ENCODE measurements around the gene SHQ1. TPM values are rescaled to one million over a fixed set of nuclear protein-coding genes. Genes with fewer than 3 reads are reported as not detected.
"Not testable (repeated sequence)": the region's sequence is repeated elsewhere in the genome, so short reads cannot be mapped to it uniquely, and the experiment has no call there.

Gene SHQ1
- total RNA-seq, 1 experiment from 2014 or later: 10.6 TPM

DNA sequence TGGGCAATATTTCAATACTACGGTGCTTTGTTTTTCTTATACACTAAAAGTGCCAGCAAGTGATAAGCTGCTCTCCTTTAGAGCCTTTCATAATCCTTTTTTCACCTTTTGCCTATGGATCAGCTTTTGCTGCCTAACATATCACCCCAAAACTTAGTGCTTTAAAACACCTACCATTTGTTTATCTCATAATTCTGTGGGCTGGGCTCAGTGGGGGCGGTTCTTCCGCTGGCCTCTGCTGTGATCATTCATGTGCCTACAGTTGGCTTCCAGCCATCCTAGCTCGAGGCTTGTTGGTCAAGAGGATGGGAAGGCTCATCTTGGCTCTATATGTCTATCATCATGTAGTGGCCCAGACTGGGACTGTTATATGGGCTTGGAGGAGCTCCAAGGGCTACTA, 113.2 kb downstream of the SHQ1 start:
- not testable (repeated sequence) for DNase-seq (ENCODE audit: low read depth)

DNA sequence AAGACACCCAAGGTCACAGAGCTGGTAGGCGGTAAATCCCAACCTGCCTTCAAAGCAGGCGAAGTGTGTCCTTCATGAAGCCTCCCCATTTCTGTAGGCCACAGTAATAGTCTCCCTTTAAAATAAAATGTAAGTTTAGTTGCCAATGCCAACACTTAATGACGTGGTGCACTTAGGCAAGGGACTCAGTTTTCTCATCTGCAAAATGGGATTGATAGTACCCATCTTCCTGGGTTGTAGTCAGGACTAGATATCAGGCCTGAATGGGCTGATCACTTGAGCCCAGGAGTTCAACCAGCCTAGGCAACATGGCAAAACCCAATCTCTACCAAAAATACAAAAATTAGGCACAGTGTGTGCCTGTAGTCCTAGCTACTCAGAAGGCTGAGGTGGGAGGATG, 114.6 kb downstream of the SHQ1 start:
- in situ Hi-C loops (cut with HindIII; ENCODE audit: low pct_unique_long_range_greater_than_20kb, low sequenced_read_pairs): no loop called here
- DNase-seq (ENCODE audit: low read depth): no peak

More for the DNA sequence above, 113.2 kb downstream of the SHQ1 start:
- in situ Hi-C loops (cut with HindIII; ENCODE audit: low pct_unique_long_range_greater_than_20kb, low sequenced_read_pairs): not testable (repeated sequence)

DNA sequence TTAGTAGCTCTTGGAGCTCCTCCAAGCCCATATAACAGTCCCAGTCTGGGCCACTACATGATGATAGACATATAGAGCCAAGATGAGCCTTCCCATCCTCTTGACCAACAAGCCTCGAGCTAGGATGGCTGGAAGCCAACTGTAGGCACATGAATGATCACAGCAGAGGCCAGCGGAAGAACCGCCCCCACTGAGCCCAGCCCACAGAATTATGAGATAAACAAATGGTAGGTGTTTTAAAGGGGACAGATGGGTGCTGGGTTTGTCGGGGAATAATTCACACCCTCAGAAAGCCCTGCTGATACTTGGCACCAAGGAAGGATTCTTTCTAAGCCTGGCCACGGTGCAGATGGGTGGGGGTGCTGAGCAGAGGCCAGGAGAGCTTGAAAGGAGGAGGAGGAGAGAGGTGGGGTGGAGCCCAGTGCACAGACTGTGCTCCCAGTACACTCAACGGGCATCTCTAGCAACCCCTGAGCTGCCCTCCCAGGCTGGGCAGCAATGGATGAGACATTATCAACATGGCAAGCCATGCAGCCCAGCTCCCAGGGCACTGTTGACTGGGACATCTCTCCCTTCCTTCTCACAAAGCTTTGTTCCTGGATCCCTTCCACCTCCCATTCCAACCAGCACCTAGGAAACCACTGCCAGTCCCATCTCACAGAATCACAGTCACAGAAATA, 115.4 kb downstream of the SHQ1 start:
- DNase-seq (ENCODE audit: low read depth); in situ Hi-C loops (cut with HindIII; ENCODE audit: low pct_unique_long_range_greater_than_20kb, low sequenced_read_pairs): not testable (repeated sequence)

DNA sequence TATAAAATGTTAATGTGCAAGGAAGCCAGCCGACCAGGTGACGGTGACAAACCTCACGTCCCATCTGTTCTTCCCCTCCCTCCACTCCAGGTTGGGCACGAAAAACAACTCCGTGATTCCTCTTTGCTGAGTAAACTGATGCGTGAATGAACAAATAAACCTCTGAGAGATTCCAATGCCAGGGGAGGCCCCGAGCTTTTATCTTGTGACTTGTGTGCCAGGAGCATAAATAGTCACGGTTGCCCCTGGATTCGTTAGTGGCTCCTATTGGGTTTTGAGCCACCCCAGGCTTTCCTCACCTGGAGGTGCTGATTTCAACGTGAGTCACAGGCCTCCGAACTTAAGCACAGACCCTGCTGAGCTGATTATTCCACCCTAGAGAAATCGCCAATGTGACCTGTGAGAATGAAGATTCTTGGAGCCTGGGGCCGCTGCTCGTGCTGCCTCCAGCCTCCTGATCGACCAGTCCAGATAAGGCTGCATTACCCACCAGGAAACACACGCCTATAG, 119.2 kb downstream of the SHQ1 start:
- in situ Hi-C loops (cut with HindIII; ENCODE audit: low pct_unique_long_range_greater_than_20kb, low sequenced_read_pairs): no loop called here
- DNase-seq (ENCODE audit: low read depth): peak; percentile 91

DNA sequence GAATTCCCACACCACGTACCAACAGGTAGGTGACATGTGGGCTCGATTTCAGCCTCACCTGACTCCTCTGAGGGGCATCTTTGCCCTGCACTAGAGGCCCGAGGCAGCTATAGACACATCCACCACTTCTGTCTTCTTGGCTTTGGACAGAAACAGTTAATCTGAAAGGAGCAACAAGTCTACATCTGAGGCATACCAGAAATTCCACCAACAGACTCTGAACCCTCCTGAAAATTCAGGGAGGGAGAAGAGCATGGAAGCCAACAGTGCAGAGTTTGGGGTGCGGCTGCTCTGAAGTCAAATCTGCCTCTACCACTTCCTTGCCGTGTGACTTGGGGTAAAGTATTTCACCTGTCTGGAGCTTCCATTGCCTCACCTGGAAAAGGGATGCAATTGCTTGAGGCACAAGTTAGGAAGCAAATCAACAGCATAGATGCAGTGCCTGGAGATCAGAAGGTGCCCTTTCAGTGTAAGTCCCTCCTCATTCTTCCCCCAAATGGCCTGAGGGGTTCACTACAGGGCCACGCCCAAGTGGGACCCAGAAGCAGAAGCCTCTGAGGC, 119.8 kb downstream of the SHQ1 start:
- DNase-seq (ENCODE audit: low read depth): no peak
- in situ Hi-C loops (cut with HindIII; ENCODE audit: low pct_unique_long_range_greater_than_20kb, low sequenced_read_pairs): no loop called here

DNA sequence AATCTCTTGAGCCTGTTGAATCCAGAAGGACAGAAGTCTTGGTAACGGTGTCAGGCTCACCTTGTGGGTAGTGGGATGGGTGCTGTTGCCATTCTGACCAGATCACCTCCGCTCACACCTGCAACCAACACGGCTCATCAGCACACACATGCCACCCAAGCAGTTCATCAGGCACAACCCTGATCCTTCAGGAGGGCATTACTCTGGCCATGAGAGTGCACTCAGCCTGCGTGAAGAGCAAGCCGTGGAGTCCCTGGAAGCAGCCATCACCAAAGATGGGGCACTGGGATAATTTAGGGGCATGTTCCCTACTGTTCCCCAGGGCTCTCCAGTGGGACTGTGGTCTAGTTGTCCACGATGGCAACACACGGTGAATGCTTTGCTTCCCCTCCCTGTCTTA, 120.5 kb downstream of the SHQ1 start:
- no peak for DNase-seq (ENCODE audit: low read depth)
- in situ Hi-C loops (cut with HindIII; ENCODE audit: low pct_unique_long_range_greater_than_20kb, low sequenced_read_pairs): no loop called here

DNA sequence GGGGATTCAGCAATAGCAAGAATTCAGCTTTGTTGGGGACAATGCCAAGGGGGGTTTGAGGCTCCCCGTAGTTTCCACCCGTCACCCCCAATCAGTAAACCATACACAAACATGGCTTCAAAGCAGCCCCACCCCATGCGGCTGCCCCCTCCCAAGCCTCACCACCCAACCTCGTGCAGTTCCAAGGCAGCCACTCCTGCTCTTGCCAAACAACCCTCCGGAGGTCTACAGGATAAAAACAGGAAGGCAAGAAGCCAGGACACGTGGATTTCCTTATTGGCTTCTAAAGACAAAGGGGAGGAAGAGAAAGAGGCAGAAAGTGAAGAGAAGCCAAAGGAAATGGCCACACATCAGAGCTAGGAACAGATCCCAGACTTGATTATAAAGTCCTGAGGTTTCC, 121.1 kb downstream of the SHQ1 start:
- in situ Hi-C loops (cut with HindIII; ENCODE audit: low pct_unique_long_range_greater_than_20kb, low sequenced_read_pairs): no loop called here
- no peak for DNase-seq (ENCODE audit: low read depth)

DNA sequence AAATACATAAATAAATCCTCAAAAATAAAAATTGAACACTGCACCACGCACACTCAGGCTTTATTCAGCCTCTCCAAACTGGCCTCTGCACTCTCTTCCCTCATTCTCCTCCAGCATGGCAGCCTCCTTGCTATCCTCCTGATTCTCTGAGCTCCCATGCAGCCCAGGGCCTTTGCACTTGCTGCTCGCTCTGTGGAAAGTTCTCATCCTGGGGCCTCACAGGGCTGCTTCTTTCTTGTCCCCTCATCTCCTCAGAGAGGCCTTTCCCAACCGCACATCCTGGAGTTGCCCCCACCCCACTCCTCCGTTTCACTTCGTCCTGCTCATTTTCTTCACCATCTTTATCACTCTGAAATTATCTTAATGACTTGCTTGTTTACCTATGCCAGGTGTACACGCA, 123.0 kb downstream of the SHQ1 start:
- DNase-seq (ENCODE audit: low read depth): no peak
- in situ Hi-C loops (cut with HindIII; ENCODE audit: low pct_unique_long_range_greater_than_20kb, low sequenced_read_pairs): no loop called here

DNA sequence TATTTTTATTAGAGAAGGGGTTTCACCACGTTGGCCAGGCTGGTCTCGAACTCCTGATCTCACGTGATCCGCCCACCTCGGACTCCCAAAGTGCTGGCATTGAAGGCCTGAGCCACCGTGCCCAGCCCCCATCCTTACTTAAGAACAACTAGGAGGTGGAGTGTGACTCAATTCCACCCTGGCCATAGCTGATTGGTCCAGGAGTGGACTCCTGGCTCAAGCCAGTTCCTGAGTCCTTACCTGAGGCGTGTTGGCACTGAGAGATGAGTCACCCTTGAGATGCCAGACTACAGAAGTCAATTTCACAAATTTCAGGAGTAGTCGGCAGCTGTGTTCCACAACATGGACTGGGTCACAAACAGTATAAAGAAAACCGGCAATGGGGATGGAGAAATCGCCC, 124.2 kb downstream of the SHQ1 start:
- peak; percentile 61 for DNase-seq (ENCODE audit: low read depth)
- in situ Hi-C loops (cut with HindIII; ENCODE audit: low pct_unique_long_range_greater_than_20kb, low sequenced_read_pairs): no loop called here

DNA sequence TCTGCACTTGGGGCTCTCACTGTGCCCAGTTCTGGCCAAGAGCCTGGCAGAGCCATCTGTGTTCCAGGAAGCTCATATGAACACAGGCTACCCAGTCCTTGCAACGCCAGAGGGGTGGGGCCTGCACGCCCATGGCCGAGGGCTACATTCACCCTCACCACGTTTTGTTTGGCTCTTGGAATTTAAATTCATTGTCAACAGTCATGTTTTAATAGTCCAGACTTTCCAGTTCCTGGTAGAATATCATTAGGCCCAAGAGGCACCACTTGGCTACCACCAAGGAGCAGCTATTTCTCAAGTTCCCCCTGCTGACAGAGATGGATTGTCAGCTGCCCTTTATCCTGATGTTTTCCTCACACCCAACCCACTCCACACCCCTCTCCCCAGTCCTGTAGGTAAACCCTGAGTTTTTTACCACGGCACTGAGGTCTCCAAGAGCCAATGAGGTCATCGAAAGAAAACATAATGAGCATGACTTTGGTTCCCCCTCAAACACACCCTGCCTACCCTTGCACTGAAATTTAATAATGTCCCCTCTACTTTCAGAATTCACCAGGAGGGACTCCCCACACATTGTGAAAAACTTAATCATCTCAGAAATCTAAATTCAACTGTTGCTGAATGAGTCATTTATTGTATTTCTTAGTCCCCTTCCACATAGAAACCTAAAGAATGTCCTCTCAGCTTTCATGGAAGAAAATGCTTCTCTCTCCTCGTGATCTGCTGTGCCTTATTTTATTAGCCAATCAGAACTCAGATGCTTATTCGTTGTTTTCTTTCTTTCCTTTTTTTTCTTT, 125.1 kb downstream of the SHQ1 start:
- in situ Hi-C loops (cut with HindIII; ENCODE audit: low pct_unique_long_range_greater_than_20kb, low sequenced_read_pairs): no loop called here
- DNase-seq (ENCODE audit: low read depth): peak; percentile 90

DNA sequence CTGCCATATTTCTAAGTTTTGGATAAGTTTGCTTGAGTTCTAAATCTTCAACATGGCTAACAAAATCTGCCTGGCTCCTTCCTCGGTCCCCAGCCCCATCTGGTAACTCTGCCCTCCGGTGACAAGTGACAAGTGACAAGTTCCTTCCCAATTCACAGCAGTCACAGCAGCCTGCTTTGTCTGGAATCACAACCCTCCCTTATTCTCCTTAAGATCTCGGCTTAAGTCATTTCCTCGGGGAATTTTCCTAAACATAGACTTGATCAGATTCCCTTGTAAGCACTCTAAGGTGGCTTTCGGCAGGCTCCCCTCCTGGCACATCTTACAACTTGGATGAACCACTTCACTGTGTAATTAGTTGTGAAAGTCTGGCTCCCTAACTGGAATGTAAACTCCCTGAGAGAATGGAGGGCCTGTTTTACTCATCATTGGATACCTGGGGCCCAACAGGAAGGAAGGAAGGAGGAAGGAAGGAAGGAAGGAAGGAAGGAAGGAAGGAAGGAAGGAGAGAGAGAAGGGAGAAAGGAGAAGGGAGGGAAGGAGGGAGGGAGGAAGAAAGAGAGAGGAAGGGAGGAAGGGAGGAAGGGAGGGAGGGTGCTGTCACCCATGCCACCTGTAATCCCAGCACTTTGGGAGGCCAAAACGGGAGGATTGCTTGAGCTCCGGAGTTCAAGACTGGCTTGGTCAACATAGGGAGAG, 126.4 kb downstream of the SHQ1 start:
- no peak for DNase-seq (ENCODE audit: low read depth)
- in situ Hi-C loops (cut with HindIII; ENCODE audit: low pct_unique_long_range_greater_than_20kb, low sequenced_read_pairs): no loop called here

DNA sequence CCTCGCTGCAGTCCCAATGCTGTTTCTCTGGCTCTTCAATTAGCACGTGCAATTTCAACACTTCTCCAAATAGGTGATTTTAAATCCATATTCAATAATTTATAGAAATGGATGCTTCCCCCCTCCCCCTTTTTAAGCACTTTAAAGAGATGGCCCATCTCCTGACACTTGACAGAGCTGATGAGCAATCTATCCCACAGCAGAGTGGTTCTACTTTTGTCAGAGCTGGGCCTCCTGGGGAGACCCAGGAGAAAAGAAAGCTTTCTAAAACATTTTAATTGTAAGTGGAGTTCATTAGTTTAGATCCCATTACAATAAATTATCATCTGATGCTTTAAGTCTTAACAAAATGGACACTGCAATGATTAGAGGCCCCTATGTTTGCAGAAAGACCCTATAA, 127.7 kb downstream of the SHQ1 start:
- no peak for DNase-seq (ENCODE audit: low read depth)
- in situ Hi-C loops (cut with HindIII; ENCODE audit: low pct_unique_long_range_greater_than_20kb, low sequenced_read_pairs): no loop called here

DNA sequence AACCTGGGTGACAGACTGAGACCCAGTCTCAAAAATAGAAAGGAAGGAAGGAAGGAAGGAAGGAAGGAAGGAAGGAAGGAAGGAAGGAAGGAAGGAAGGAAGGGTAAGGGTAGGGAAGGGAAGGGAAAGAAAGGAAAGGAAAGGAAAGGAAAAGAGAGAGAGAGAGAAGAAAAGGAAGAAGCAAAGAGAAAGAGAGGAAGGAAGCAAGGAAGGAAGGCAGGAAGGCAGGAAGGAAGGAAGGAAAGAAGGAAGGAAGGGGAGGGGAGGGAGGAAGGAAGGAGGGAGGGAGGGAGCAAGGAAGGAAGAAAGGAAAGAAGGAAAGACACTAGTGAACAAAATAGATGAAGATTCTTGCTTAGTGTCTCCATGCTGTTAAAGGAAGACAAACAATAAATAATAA, 129.1 kb downstream of the SHQ1 start:
- DNase-seq (ENCODE audit: low read depth): no peak
- in situ Hi-C loops (cut with HindIII; ENCODE audit: low pct_unique_long_range_greater_than_20kb, low sequenced_read_pairs): no loop called here

DNA sequence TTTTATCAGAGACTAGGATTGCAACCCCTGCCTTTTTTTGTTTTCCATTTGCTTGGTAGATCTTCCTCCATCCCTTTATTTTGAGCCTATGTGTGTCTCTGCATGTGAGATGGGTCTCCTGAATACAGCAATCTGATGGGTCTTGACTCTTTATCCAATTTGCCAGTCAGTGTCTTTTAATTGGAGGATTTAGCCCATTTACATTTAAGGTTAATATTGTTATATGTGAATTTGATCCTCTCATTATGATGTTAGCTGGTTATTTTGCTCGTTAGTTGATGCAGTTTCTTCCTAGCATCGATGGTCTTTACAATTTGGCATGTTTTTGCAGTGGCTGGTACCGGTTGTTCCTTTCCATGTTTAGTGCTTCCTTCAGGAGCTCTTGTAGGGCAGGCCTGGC, 134.1 kb downstream of the SHQ1 start:
- in situ Hi-C loops (cut with HindIII; ENCODE audit: low pct_unique_long_range_greater_than_20kb, low sequenced_read_pairs): not testable (repeated sequence)

DNA sequence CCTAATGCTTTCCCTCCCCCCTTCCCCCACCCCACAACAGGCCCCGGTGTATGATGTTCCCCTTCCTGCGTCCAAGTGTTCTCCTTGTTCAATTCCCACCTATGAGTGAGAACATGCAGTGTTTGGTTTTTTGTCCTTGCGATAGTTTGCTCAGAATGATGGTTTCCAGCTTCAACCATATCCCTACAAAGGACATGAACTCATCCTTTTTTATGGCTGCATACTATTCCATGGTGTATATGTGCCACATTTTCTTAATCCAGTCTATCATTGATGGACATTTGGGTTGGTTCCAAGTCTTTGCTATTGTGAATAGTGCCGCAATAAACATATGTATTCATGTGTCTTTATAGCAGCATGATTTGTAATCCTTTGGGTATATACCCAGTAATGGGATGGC, 137.8 kb downstream of the SHQ1 start:
- DNase-seq (ENCODE audit: low read depth); in situ Hi-C loops (cut with HindIII; ENCODE audit: low pct_unique_long_range_greater_than_20kb, low sequenced_read_pairs): not testable (repeated sequence)

More for the DNA sequence above, 134.1 kb downstream of the SHQ1 start:
- not testable (repeated sequence) for DNase-seq (ENCODE audit: low read depth)

DNA sequence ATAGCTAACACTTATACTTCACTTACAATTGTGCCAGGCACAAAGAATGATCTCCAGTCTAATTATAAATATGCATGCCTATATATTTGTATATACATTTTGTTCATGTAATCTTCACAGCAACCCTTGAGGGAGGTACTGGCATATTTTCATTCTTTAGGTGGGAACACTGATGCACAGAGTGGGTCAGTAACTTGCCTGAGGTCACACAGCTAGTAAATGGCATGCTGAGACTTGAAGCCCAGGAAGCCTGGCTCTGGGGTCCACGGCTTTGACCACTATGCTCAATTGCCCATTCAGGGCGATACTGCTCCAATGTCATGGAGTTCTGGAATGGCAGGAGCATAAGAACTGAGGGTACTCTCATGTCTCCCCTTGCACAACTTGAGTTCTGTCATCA, 139.8 kb downstream of the SHQ1 start:
- no peak for DNase-seq (ENCODE audit: low read depth)
- in situ Hi-C loops (cut with HindIII; ENCODE audit: low pct_unique_long_range_greater_than_20kb, low sequenced_read_pairs): no loop called here

DNA sequence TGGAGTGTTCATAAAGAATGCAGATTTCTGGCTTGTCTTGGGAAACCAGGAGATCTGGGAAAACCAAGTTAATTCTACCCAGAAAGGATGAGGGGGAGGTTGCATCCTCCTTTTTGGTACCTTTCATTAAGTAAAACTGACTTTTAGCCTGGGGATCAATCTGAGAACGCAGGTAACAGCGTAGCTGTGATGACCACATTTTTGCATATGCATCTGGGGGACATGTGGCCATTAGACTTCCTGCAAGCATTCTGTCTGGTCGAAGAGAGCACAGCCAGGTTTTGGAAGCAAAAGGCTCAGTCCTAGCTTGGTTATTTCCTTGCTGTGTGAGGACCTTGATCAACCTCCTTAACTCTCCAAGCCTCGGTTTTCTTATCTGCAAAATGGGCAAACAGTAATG, 145.2 kb downstream of the SHQ1 start:
- in situ Hi-C loops (cut with HindIII; ENCODE audit: low pct_unique_long_range_greater_than_20kb, low sequenced_read_pairs): no loop called here
- DNase-seq (ENCODE audit: low read depth): no peak

DNA sequence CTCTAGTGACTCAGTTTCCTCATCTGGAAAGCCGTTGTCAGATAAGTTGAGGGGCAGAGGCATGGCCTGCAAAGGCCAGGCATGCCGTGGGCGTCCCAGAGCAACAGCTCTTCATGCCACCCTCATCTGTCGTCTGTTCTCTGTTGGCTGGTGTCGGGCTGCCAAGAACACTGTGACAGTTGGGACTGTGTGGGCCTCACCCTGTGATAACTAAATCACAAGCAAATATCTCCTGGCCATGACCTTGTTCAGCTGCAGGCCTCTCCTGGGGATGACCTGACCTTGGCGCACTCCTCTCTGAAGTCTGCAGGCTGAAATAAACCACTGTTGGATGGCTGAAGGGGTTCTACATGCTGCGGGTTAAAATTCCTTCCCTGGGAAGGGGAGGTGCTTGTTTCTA, 145.9 kb downstream of the SHQ1 start:
- in situ Hi-C loops (cut with HindIII; ENCODE audit: low pct_unique_long_range_greater_than_20kb, low sequenced_read_pairs): no loop called here

DNA sequence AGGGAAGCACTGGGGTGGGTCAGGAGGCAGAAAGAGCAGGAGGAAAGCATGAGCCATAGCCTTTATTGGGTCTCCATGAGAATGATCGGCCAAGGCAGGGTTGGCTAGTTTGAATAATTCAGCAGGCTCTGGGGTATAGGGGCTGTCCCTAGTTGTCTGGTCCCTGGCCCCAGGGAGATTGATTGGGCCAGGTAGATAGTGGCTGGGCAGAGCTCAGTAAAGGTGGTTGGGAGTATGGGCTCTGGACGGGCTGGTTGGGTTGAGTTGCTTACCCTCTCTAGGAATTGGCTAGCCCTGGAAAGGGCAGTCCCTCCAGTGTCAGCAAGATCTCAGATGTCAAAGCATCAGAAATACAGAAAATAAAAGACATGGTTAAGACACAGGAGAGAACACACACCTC, 148.1 kb downstream of the SHQ1 start:
- in situ Hi-C loops (cut with HindIII; ENCODE audit: low pct_unique_long_range_greater_than_20kb, low sequenced_read_pairs): no loop called here

More for the DNA sequence above, 145.9 kb downstream of the SHQ1 start:
- no peak for DNase-seq (ENCODE audit: low read depth)

More for the DNA sequence above, 148.1 kb downstream of the SHQ1 start:
- DNase-seq (ENCODE audit: low read depth): no peak

Measured in Caki2 (cell line).